ENCODE data around the gene ZNF750.
A peak's percentile ranks its signal among the peaks of the same experiment; 100 is the strongest.

Gene ZNF750

GRCh38 chr17:82859431-82860403 is 19.9 kb upstream of the ZNF750 start:
- DNase-seq (ENCODE audit: low read depth): peak; percentile 25

GRCh38 chr17:82858376-82859126 is 18.7 kb upstream of the ZNF750 start:
- DNase-seq (ENCODE audit: low read depth): no peak

GRCh38 chr17:82856361-82856760 is 16.5 kb upstream of the ZNF750 start:
- no peak for DNase-seq (ENCODE audit: low read depth)

- no peak for DNase-seq (ENCODE audit: low read depth)
Observed at GRCh38 chr17:82854226-82854625, 14.4 kb upstream of the ZNF750 start.

- no peak for DNase-seq (ENCODE audit: low read depth)
Observed at GRCh38 chr17:82851381-82851780, 11.6 kb upstream of the ZNF750 start.

GRCh38 chr17:82849076-82849945 is 9.5 kb upstream of the ZNF750 start:
- no peak for DNase-seq (ENCODE audit: low read depth)

- peak; percentile 23 for DNase-seq (ENCODE audit: low read depth)
Observed at GRCh38 chr17:82848022-82848592, 8.3 kb upstream of the ZNF750 start.

GRCh38 chr17:82846061-82846691 is 6.4 kb upstream of the ZNF750 start:
- DNase-seq (ENCODE audit: low read depth): no peak

- no peak for DNase-seq (ENCODE audit: low read depth)
Observed at GRCh38 chr17:82845163-82845807, 5.5 kb upstream of the ZNF750 start.

- DNase-seq (ENCODE audit: low read depth): no peak
Observed at GRCh38 chr17:82844796-82845162, 5.0 kb upstream of the ZNF750 start.

GRCh38 chr17:82843904-82844680 is 4.3 kb upstream of the ZNF750 start:
- no peak for DNase-seq (ENCODE audit: low read depth)

- no peak for DNase-seq (ENCODE audit: low read depth)
Observed at GRCh38 chr17:82841921-82842596, 2.2 kb upstream of the ZNF750 start.

GRCh38 chr17:82840431-82840831 is 609 bp upstream of the ZNF750 start:
- no peak for DNase-seq (ENCODE audit: low read depth)

- no peak for DNase-seq (ENCODE audit: low read depth)
Observed at GRCh38 chr17:82838386-82839063, 1.3 kb downstream of the ZNF750 start.

- DNase-seq (ENCODE audit: low read depth): no peak
Observed at GRCh38 chr17:82837586-82838320, 2.1 kb downstream of the ZNF750 start.

- no peak for DNase-seq (ENCODE audit: low read depth)
Observed at GRCh38 chr17:82836823-82837357, 2.9 kb downstream of the ZNF750 start.

- DNase-seq (ENCODE audit: low read depth): no peak
Observed at GRCh38 chr17:82835766-82836512, 3.9 kb downstream of the ZNF750 start.

Data from activated T-cell treated with anti-CD3 and anti-CD28 coated beads for 24 hours (primary cell).